HCT116 (cell line): ENCODE measurements around the gene LTB. TPM values are rescaled to one million over a fixed set of nuclear protein-coding genes. Genes with fewer than 3 reads are reported as not detected.

Source experiments
- ATAC-seq: fragments of 200-7000 bp; cut with Tn5 transposase; 2 replicates; pipeline ENCODE4 v1.9.1; 2020; ENCODE audit warnings: mild to moderate bottlenecking, moderate library complexity
- BruUV-seq: library from RNA; stranded (reverse); fragments of 400-500 nt; replicated peaks from 2 replicates; lab custom pipeline; 2021; lab: Mats Ljungman, UMichigan
- CTCF ChIA-PET: fragments of 300-600 bp; sonication (Branson Sonifier 250); formaldehyde crosslinking; loops from one replicate; lab custom pipeline; 2021; ENCODE audit warnings: antibody characterized with exemption; lab: Charles Lee
- POLR2A ChIA-PET: fragments of 300-600, 350-600 bp; sonication (Branson Sonifier 250); formaldehyde crosslinking; loops from one replicate; lab custom pipeline; 2021; ENCODE audit warnings: antibody characterized with exemption; lab: Charles Lee
- RAD21 ChIA-PET, 2 experiments: fragments of 300-600 bp; sonication (Branson Sonifier 250); formaldehyde crosslinking; loops; one replicate each; lab custom pipeline; 2023; ENCODE audit warnings: low total read pairs in 2 of 2; ENCODE audit not compliant: uncharacterized antibody in 2 of 2, unreplicated experiment in 2 of 2, low non-redundant PET in 1 of 2; lab: Charles Lee
- DNase-seq: peaks from one replicate; pipeline ENCODE4 v3.0.0-alpha.2; 2010; ENCODE audit warnings: low read depth, low spot score
- H2AFZ ChIP-seq: fragments of 200-600 bp; shearing (Covaris generic), sonication (generic); 2 replicates; pipeline ENCODE4 v1.6.1; 2017; ENCODE audit warnings: low read depth, mixed run types, mixed read lengths, antibody characterized with exemption, low read length; ENCODE audit not compliant: poor library complexity, severe bottlenecking
- H3K27ac ChIP-seq: 2 replicates; pipeline ENCODE4 v1.5.1; 2012; ENCODE audit warnings: low read depth, low read length
- H3K27me3 ChIP-seq: fragments of 200-600 bp; sonication (generic); 2 replicates; pipeline ENCODE4 v1.6.1; 2016; ENCODE audit warnings: mixed run types, low read length, mixed read lengths; ENCODE audit not compliant: insufficient read depth
- H3K36me3 ChIP-seq, 2 experiments: fragments of 200-500 bp in 1 of 2; fragments of 200-600 bp in 1 of 2; sonication (Bioruptor generic) in 1 of 2; sonication (generic) in 1 of 2; 2 replicates each; pipeline versions ENCODE4 v1.5.1 to v1.6.1; 2014 to 2016; ENCODE audit warnings: low read length in 2 of 2, inconsistent platforms in 1 of 2, mixed read lengths in 1 of 2, mixed run types in 1 of 2; ENCODE audit not compliant: insufficient read depth in 2 of 2, control insufficient read depth in 1 of 2
- H3K4me1 ChIP-seq, 2 experiments: fragments of 200-600 bp in 1 of 2; sonication (generic) in 1 of 2; 2 replicates each; pipeline versions ENCODE4 v1.5.1 to v1.6.1; 2012 to 2017; ENCODE audit warnings: low read length in 2 of 2, inconsistent platforms in 1 of 2, mild to moderate bottlenecking in 1 of 2, mixed read lengths in 1 of 2, mixed run types in 1 of 2, moderate library complexity in 1 of 2; ENCODE audit not compliant: insufficient read depth in 2 of 2, control insufficient read depth in 1 of 2
- H3K4me2 ChIP-seq: fragments of 200-600 bp; sonication (generic); 2 replicates; pipeline ENCODE4 v1.6.1; 2017; ENCODE audit warnings: mixed run types, low read length, mixed read lengths
- H3K4me3 ChIP-seq, 2 experiments: fragments of 200-600 bp in 1 of 2; sonication (generic) in 1 of 2; replicated peaks in 1 of 2; 2 replicates each; pipeline ENCODE4 v1.5.1; 2011 to 2016; ENCODE audit warnings: low read length in 2 of 2, control low read depth in 1 of 2, low read depth in 1 of 2, mild to moderate bottlenecking in 1 of 2, mixed read lengths in 1 of 2, mixed run types in 1 of 2
- H3K79me2 ChIP-seq: fragments of 200-600 bp; sonication (generic); 2 replicates; pipeline ENCODE4 v1.6.1; 2017; ENCODE audit warnings: mild to moderate bottlenecking, mixed run types, low read length, moderate library complexity, mixed read lengths; ENCODE audit not compliant: insufficient read depth
- H3K9ac ChIP-seq: fragments of 200-600 bp; sonication (generic); 2 replicates; pipeline ENCODE4 v1.6.1; 2016; ENCODE audit warnings: low read length, mixed read lengths
- H3K9me2 ChIP-seq: fragments of 200-600 bp; sonication (generic), shearing (Covaris generic); 2 replicates; pipeline ENCODE4 v1.6.1; 2017; ENCODE audit warnings: mixed run types, mild to moderate bottlenecking, moderate library complexity; ENCODE audit not compliant: insufficient read depth
- H3K9me3 ChIP-seq, 2 experiments: fragments of 200-500 bp in 1 of 2; fragments of 200-600 bp in 1 of 2; sonication (Bioruptor generic) in 1 of 2; sonication (generic) in 1 of 2; 2 replicates each; pipeline ENCODE4 v1.6.1; 2014 to 2017; ENCODE audit warnings: low read length in 2 of 2, mixed read lengths in 2 of 2, inconsistent platforms in 1 of 2, low read depth in 1 of 2, mild to moderate bottlenecking in 1 of 2, mixed run types in 1 of 2, moderate library complexity in 1 of 2; ENCODE audit not compliant: control insufficient read depth in 1 of 2, insufficient read depth in 1 of 2
- H4K20me1 ChIP-seq: fragments of 200-600 bp; sonication (generic), shearing (Covaris generic); 2 replicates; pipeline ENCODE4 v1.6.1; 2017; ENCODE audit warnings: mixed run types, mild to moderate bottlenecking, moderate library complexity; ENCODE audit not compliant: insufficient read depth
- CBX3 ChIP-seq: IDR thresholded peaks from 2 replicates; pipeline ENCODE4 v1.6.1; 2012; ENCODE audit warnings: low read depth
- ELF1 ChIP-seq: IDR thresholded peaks from 2 replicates; pipeline ENCODE4 v1.6.1; 2012; ENCODE audit warnings: low read depth, borderline replicate concordance
- EZH2 ChIP-seq: fragments of 200-600 bp; sonication (generic); IDR thresholded peaks from 2 replicates; pipeline ENCODE4 v1.6.1; 2017; ENCODE audit warnings: antibody characterized with exemption, mixed run types
- EZH2phosphoT487 ChIP-seq: fragments of 200-600 bp; IDR thresholded peaks from 2 replicates; pipeline ENCODE4 v1.6.1; 2018; ENCODE audit warnings: antibody characterized with exemption, borderline replicate concordance
- FOSL1 ChIP-seq: IDR thresholded peaks from 2 replicates; pipeline ENCODE4 v1.6.1; 2012; ENCODE audit warnings: low read depth
- JUND ChIP-seq: IDR thresholded peaks from 2 replicates; pipeline ENCODE4 v1.6.1; 2012
- POLR2A ChIP-seq: IDR thresholded peaks from 2 replicates; pipeline ENCODE4 v1.7.0; 2011; ENCODE audit warnings: borderline replicate concordance; ENCODE audit not compliant: insufficient read depth, insufficient read length; ENCODE audit errors: extremely low read depth
- RAD21 ChIP-seq: IDR thresholded peaks from 2 replicates; pipeline ENCODE4 v1.6.1; 2012; ENCODE audit warnings: low read depth, mild to moderate bottlenecking
- SP1 ChIP-seq: IDR thresholded peaks from 2 replicates; pipeline ENCODE4 v1.6.1; 2012; ENCODE audit warnings: low read depth
- SRF ChIP-seq: IDR thresholded peaks from 2 replicates; pipeline ENCODE4 v1.6.1; 2012; ENCODE audit warnings: low read depth
- TCF7L2 ChIP-seq: IDR thresholded peaks from 2 replicates; pipeline ENCODE4 v1.7.0; 2011; ENCODE audit warnings: borderline replicate concordance, inconsistent platforms; ENCODE audit not compliant: insufficient read depth, insufficient read length; ENCODE audit errors: extremely low read depth
- YY1 ChIP-seq: IDR thresholded peaks from 2 replicates; pipeline ENCODE4 v1.6.1; 2011; ENCODE audit warnings: low read length, low read depth, moderate library complexity, mild to moderate bottlenecking; ENCODE audit not compliant: insufficient replicate concordance; ENCODE audit errors: extremely low read depth
- ZFX ChIP-seq: fragments of 450-650 bp; IDR thresholded peaks from 2 replicates; pipeline ENCODE4 v1.6.1; 2017
- ZNF274 ChIP-seq: fragments of 200-500 bp; sonication (Bioruptor generic); IDR thresholded peaks from 2 replicates; pipeline ENCODE4 v1.6.1; 2014; ENCODE audit warnings: mild to moderate bottlenecking, low read depth, low read length, inconsistent platforms
- intact Hi-C: fragments of 100-400 bp; cut with micrococcal nuclease; formaldehyde crosslinking; loops from 2 replicates; pipeline ENCODE4 v1.10.0; 2022
- total RNA-seq: library from RNA; stranded (reverse); gene quantifications from one replicate; pipeline ENCODE4 v1.2.1, GENCODE V29; 2021; ENCODE audit not compliant: unreplicated experiment
- TF ChIP-seq, protein P1 (sequence below): IDR thresholded peaks from 2 replicates; pipeline ENCODE4 v1.6.1; 2012
- TF ChIP-seq, protein P2 (sequence below): IDR thresholded peaks from 2 replicates; pipeline ENCODE4 v1.6.1; 2012
- TF ChIP-seq, protein P3 (sequence below): IDR thresholded peaks from 2 replicates; pipeline ENCODE4 v1.6.1; 2011; ENCODE audit warnings: mild to moderate bottlenecking, low read length, moderate library complexity; ENCODE audit not compliant: insufficient replicate concordance; ENCODE audit errors: extremely low read depth

Gene LTB
- total RNA-seq, 1 experiment from 2014 or later = 0.64 TPM

DNA sequence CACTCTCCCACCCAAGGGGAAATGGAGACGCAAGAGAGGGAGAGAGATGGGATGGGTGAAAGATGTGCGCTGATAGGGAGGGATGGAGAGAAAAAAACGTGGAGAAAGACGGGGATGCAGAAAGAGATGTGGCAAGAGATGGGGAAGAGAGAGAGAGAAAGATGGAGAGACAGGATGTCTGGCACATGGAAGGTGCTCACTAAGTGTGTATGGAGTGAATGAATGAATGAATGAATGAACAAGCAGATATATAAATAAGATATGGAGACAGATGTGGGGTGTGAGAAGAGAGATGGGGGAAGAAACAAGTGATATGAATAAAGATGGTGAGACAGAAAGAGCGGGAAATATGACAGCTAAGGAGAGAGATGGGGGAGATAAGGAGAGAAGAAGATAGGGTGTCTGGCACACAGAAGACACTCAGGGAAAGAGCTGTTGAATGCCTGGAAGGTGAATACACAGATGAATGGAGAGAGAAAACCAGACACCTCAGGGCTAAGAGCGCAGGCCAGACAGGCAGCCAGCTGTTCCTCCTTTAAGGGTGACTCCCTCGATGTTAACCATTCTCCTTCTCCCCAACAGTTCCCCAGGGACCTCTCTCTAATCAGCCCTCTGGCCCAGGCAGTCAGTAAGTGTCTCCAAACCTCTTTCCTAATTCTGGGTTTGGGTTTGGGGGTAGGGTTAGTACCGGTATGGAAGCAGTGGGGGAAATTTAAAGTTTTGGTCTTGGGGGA, 6.1 kb downstream of the LTB start:
- ChIA-PET RAD21 (no interaction called here), CTCF (interaction anchor here (0.9 kb wide), 1 partner anchor 22 kb away, joined by 3 read pairs; no protein-coding TSS in a partner anchor), POLR2A (interaction anchor here (0.8 kb wide), 1 partner anchor 76 kb away, joined by 3 read pairs; no protein-coding TSS in a partner anchor)
- Histone ChIP-seq H2AFZ (no peak overlapping the region), H3K27me3 (no peaks in the 10 kb centered on the region), H3K9me3 (no peaks in the 10 kb centered on the region), H4K20me1 (no peaks in the 10 kb centered on the region), H3K4me1 (peaks cover 0 to 9% of the 10 kb centered on the region in 2 experiments; a peak in 1 of 4 replicates), H3K4me3 (no peak overlapping the region), H3K9me2 (no peaks in the 10 kb centered on the region), H3K36me3 (no peaks in the 10 kb centered on the region), H3K27ac (no peak overlapping the region), H3K79me2 (no peaks in the 10 kb centered on the region), H3K4me2 (no peak overlapping the region), H3K9ac (no peak overlapping the region)
- no TSS peak for BruUV-seq
- DNase-seq = no peak
- ATAC-seq = no peak
- TF ChIP-seq EZH2 (no peak), JUND (no peak), ZNF274 (no peak), ZFX (no peak), TCF7L2 (no peak), FOSL1 (no peak), EZH2phosphoT487 (no peak), YY1 (no peak), SP1 (no peak)
- intact Hi-C loops = no loop called here

DNA sequence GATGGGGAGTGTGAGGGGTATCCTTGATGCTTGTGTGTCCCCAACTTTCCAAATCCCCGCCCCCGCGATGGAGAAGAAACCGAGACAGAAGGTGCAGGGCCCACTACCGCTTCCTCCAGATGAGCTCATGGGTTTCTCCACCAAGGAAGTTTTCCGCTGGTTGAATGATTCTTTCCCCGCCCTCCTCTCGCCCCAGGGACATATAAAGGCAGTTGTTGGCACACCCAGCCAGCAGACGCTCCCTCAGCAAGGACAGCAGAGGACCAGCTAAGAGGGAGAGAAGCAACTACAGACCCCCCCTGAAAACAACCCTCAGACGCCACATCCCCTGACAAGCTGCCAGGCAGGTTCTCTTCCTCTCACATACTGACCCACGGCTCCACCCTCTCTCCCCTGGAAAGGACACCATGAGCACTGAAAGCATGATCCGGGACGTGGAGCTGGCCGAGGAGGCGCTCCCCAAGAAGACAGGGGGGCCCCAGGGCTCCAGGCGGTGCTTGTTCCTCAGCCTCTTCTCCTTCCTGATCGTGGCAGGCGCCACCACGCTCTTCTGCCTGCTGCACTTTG, 6.8 kb downstream of the LTB start, which contains the start of gene TNF:
TNF (plus strand) TSS at position 231 of the 567 bp plus-strand sequence; CDS start at position 408, 177 bp downstream.
- ATAC-seq (no peak), DNase-seq (no peak)
- Histone ChIP-seq H4K20me1 (no peaks in the 10 kb centered on the region), H3K4me1 (peaks cover 0 to 3% of the 10 kb centered on the region in 2 experiments; a peak in 1 of 4 replicates), H3K79me2 (no peaks in the 10 kb centered on the region), H3K4me2 (no peak within 1 kb of the TSS), H3K9me2 (no peaks in the 10 kb centered on the region), H3K27ac (no peak within 1 kb of the TSS), H2AFZ (no peak within 1 kb of the TSS), H3K27me3 (no peaks in the 10 kb centered on the region), H3K36me3 (no peaks in the 10 kb centered on the region), H3K9me3 (no peaks in the 10 kb centered on the region), H3K9ac (no peak within 1 kb of the TSS), H3K4me3 (no peak within 1 kb of the TSS)
- POLR2A ChIA-PET = no interaction called here
- intact Hi-C loops = no loop called here
- CTCF ChIA-PET = no interaction called here
- RAD21 ChIA-PET = no interaction called here
- BruUV-seq = no TSS peak
- TF ChIP-seq ZFX (no peak), POLR2A (no peak), YY1 (no peak), SRF (no peak), ZNF274 (no peak), EZH2phosphoT487 (no peak), SP1 (no peak), CBX3 (no peak), ELF1 (no peak), EZH2 (no peak), JUND (no peak), TCF7L2 (no peak), RAD21 (no peak), FOSL1 (no peak)
- TF ChIP-seq, protein P1, sequence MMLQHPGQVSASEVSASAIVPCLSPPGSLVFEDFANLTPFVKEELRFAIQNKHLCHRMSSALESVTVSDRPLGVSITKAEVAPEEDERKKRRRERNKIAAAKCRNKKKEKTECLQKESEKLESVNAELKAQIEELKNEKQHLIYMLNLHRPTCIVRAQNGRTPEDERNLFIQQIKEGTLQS = no peak
- TF ChIP-seq, protein P2, sequence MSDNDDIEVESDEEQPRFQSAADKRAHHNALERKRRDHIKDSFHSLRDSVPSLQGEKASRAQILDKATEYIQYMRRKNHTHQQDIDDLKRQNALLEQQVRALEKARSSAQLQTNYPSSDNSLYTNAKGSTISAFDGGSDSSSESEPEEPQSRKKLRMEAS = no peak
- TF ChIP-seq, protein P3, sequence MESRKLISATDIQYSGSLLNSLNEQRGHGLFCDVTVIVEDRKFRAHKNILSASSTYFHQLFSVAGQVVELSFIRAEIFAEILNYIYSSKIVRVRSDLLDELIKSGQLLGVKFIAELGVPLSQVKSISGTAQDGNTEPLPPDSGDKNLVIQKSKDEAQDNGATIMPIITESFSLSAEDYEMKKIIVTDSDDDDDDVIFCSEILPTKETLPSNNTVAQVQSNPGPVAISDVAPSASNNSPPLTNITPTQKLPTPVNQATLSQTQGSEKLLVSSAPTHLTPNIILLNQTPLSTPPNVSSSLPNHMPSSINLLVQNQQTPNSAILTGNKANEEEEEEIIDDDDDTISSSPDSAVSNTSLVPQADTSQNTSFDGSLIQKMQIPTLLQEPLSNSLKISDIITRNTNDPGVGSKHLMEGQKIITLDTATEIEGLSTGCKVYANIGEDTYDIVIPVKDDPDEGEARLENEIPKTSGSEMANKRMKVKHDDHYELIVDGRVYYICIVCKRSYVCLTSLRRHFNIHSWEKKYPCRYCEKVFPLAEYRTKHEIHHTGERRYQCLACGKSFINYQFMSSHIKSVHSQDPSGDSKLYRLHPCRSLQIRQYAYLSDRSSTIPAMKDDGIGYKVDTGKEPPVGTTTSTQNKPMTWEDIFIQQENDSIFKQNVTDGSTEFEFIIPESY = no peak
